SK-N-SH (cell line): ENCODE data around the gene PSME1.

Experiments used
- RFX5 ChIP-seq: IDR thresholded peaks from 2 replicates; pipeline ENCODE4 v1.6.1; 2012; ENCODE audit warnings: mild to moderate bottlenecking, improper control_type of control experiment, low read length
- TF ChIP-seq, protein P1 (sequence below): fragments of 200-600 bp; sonication (generic); IDR thresholded peaks from 2 replicates; pipeline ENCODE4 v1.6.1; 2017; ENCODE audit warnings: antibody characterized with exemption, mild to moderate bottlenecking, moderate library complexity

DNA sequence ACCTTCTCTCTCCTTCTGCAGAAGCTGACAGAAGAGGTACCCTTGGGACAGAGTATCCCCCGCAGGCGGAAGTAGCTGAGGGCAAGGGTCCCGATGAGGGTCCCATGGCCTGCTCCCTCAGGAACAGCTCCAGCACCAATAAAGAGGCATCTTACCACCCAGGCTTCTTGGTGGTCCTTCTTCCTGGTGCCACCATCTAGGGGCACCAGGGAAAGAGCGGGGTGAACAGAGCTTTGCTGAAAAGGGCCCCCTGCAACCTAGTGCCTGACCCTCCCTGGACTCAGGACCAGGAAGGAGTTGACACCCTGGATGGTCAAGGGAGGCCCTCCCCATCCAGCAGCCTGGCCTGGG, 24.5 kb downstream of the PSME1 start:
- TF ChIP-seq, protein P1, sequence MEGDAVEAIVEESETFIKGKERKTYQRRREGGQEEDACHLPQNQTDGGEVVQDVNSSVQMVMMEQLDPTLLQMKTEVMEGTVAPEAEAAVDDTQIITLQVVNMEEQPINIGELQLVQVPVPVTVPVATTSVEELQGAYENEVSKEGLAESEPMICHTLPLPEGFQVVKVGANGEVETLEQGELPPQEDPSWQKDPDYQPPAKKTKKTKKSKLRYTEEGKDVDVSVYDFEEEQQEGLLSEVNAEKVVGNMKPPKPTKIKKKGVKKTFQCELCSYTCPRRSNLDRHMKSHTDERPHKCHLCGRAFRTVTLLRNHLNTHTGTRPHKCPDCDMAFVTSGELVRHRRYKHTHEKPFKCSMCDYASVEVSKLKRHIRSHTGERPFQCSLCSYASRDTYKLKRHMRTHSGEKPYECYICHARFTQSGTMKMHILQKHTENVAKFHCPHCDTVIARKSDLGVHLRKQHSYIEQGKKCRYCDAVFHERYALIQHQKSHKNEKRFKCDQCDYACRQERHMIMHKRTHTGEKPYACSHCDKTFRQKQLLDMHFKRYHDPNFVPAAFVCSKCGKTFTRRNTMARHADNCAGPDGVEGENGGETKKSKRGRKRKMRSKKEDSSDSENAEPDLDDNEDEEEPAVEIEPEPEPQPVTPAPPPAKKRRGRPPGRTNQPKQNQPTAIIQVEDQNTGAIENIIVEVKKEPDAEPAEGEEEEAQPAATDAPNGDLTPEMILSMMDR: no peak
- no peak for TF ChIP-seq RFX5
